ENCODE data around the gene LHX3.
"Not testable (repeated sequence)": the region's sequence is repeated elsewhere in the genome, so short reads cannot be mapped to it uniquely, and the experiment has no call there.

The LHX3 gene

GRCh38 chr9:136157477-136158265 lies 47.3 kb downstream of the LHX3 start:
- ATAC-seq: no peak
- Mint-ChIP-seq H3K27me3 (peaks cover 67% of the 10 kb centered on the region), H3K27ac (no peak overlapping the region), H3K4me1 (no peaks in the 10 kb centered on the region), H3K4me3 (no peak overlapping the region), H3K36me3 (no peaks in the 10 kb centered on the region), H3K9me3 (no peaks in the 10 kb centered on the region)

DNA sequence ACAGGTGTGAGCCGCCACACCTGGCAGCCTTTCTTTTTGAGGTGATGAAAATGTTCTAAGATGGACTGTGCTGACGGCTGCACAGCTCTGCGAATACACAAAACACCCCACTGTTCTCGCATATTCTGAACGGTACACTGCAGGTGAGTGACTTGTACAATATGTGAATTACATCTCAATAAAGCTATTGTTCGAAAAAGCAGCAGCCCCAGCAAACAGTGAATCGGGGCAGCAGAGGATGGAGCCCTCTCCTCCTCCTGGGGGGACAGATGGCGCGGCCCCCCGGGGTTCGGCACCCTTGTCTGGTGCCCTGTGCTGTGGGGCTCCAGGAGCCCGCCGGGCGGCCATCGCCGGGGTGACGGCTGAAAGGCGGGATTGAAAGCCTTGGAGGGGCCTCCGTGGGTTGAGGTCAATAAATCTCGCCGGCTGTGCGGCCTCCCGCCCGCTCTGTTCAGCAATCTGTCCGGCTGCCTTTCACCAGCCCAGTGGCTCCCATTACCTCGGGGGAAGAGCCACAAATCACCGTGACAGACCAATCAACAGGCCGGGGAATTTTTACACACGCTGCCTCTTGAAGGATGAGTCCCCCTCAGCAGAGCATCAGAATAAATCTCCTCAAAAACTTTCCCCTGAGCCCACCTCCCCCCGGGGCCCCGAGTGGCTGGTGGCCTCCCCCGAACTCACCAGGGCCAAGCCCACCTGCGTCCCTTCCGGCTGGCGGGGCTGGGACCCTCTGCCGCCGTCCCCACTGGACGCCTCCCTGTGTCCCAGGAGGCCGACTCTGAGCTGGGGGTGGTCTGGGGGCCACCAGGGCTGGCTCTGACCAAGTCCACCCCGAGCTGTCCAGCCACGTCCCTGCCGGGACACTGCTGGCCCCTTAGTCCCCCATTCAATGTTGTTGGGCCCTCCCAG lies 48.5 kb downstream of the LHX3 start:
- H3K4me1 Mint-ChIP-seq: no peaks in the 10 kb centered on the region
- H3K9me3 Mint-ChIP-seq: no peaks in the 10 kb centered on the region
- H3K27ac Mint-ChIP-seq: no peak overlapping the region
- peaks cover 67% of the 10 kb centered on the region for H3K27me3 Mint-ChIP-seq
- ATAC-seq: no peak
- H3K4me3 Mint-ChIP-seq: no peak overlapping the region
- no peaks in the 10 kb centered on the region for H3K36me3 Mint-ChIP-seq

- Mint-ChIP-seq H3K27ac (no peak overlapping the region), H3K4me3 (no peak overlapping the region), H3K9me3 (no peaks in the 10 kb centered on the region), H3K4me1 (no peaks in the 10 kb centered on the region), H3K27me3 (peaks cover 63% of the 10 kb centered on the region), H3K36me3 (no peaks in the 10 kb centered on the region)
- ATAC-seq: no peak
Observed at GRCh38 chr9:136155576-136155975, 49.4 kb downstream of the LHX3 start.

DNA sequence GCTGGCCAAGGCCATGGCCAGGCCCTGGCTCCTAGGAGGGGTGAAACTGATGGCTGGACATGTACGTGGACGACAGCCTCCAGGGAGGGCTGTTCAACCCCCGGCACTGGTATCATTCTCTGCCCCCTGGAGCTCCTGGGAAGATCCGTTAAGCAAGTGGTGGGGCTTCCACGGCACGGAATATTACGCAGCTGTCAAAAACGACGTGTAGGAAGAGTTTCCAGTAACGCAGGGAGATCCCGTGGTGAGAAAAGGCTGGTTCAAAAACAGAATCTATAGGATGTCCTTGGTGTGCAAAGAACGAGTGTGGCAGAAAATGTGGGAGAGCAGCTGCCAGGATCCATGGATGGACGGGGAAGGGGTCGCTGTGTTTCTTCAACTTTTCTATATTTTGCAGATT lies 50.0 kb downstream of the LHX3 start:
- Mint-ChIP-seq H3K27me3 (peaks cover 57% of the 10 kb centered on the region), H3K27ac (no peak overlapping the region), H3K36me3 (no peaks in the 10 kb centered on the region), H3K4me3 (no peak overlapping the region), H3K9me3 (no peaks in the 10 kb centered on the region), H3K4me1 (no peaks in the 10 kb centered on the region)
- ATAC-seq: no peak

- no peak overlapping the region for H3K4me3 Mint-ChIP-seq
- peaks cover 46% of the 10 kb centered on the region for H3K27me3 Mint-ChIP-seq
- peak; percentile 2 for ATAC-seq
- H3K27ac Mint-ChIP-seq: no peak overlapping the region
- no peaks in the 10 kb centered on the region for H3K36me3 Mint-ChIP-seq
- no peaks in the 10 kb centered on the region for H3K9me3 Mint-ChIP-seq
- H3K4me1 Mint-ChIP-seq: no peaks in the 10 kb centered on the region
Observed at GRCh38 chr9:136153381-136154065, 51.4 kb downstream of the LHX3 start.

- no peaks in the 10 kb centered on the region for H3K36me3 Mint-ChIP-seq
- H3K27ac Mint-ChIP-seq: no peak overlapping the region
- H3K4me1 Mint-ChIP-seq: no peaks in the 10 kb centered on the region
- no peak overlapping the region for H3K4me3 Mint-ChIP-seq
- H3K27me3 Mint-ChIP-seq: peaks cover 51% of the 10 kb centered on the region
- ATAC-seq: no peak
- H3K9me3 Mint-ChIP-seq: no peaks in the 10 kb centered on the region
Observed at GRCh38 chr9:136152931-136153330, 52.0 kb downstream of the LHX3 start.

GRCh38 chr9:136152543-136152866 lies 52.4 kb downstream of the LHX3 start:
- H3K4me1 Mint-ChIP-seq: no peaks in the 10 kb centered on the region
- no peak for ATAC-seq
- H3K27me3 Mint-ChIP-seq: peaks cover 46% of the 10 kb centered on the region

DNA sequence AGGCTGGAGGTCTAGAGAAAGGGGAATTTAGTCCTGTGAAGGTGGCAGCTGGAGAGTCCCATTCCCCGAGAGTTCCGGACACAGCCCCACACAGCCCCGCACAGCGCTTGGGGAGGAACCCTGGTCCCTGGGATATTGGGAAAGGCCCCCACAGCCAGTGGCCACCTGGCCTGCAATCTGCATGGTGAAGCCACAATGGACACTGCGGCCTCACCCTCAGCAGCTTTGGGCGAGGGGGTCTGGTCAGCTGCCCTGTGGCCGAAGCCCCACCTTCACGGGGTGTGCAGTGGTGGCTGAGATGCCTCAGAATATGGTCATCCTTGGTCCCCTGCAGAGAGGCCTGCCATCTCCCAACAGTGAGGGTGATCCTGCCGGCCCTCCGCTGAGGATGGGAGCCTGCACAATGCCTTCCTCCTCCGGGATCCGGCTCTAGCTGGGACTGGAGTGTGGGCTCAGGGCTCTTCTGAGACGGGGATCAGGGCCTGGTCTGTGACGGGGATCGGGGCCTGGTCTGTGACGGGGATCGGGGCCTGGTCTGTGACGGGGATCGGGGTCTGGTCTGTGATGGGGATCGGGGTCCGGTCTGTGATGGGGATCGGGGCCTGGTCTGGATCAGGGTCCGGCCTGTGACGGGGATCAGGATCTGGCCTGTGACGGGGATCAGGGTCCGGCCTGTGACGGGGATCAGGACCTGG lies 52.9 kb downstream of the LHX3 start:
- no peak overlapping the region for H3K27ac Mint-ChIP-seq
- H3K27me3 Mint-ChIP-seq: peaks cover 41% of the 10 kb centered on the region
- no peaks in the 10 kb centered on the region for H3K4me1 Mint-ChIP-seq
- no peak for ATAC-seq
- H3K36me3 Mint-ChIP-seq: no peaks in the 10 kb centered on the region
- no peaks in the 10 kb centered on the region for H3K9me3 Mint-ChIP-seq
- H3K4me3 Mint-ChIP-seq: no peak overlapping the region

More at GRCh38 chr9:136152543-136152866, 52.4 kb downstream of the LHX3 start:
- H3K36me3 Mint-ChIP-seq: no peaks in the 10 kb centered on the region
- H3K9me3 Mint-ChIP-seq: no peaks in the 10 kb centered on the region
- no peak overlapping the region for H3K27ac Mint-ChIP-seq
- H3K4me3 Mint-ChIP-seq: no peak overlapping the region

DNA sequence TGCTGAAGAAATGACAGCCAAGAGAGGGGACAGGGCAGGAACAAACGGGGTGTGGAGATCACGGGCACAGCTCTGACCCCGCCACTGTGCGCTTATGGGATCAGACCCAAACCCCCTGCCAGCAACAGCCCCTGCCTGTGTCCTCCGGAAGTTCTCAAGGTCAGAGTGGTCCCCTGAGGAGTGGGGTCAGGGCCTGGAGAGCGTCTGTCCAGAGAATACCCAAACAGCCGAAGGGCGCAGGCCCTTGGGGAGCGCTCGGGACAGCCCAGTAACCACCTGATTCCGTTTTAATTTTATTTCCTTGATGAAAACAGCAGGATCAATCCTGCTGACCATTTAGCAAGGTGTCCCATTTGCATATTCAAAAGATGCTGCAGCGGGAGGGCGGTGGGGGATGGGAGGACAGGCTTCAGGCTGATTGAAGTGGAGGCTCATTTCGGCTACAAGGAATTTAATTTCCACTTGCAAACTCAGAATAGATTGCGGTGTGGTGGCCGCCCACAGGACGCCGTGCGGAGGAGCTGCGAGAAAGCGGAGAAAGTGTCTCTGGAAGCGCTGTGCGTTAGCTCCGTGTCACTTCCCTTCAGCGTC lies 53.6 kb downstream of the LHX3 start:
- ATAC-seq: no peak
- no peaks in the 10 kb centered on the region for H3K9me3 Mint-ChIP-seq
- no peaks in the 10 kb centered on the region for H3K36me3 Mint-ChIP-seq
- H3K4me1 Mint-ChIP-seq: no peaks in the 10 kb centered on the region
- peaks cover 42% of the 10 kb centered on the region for H3K27me3 Mint-ChIP-seq
- H3K27ac Mint-ChIP-seq: no peak overlapping the region
- no peak overlapping the region for H3K4me3 Mint-ChIP-seq

DNA sequence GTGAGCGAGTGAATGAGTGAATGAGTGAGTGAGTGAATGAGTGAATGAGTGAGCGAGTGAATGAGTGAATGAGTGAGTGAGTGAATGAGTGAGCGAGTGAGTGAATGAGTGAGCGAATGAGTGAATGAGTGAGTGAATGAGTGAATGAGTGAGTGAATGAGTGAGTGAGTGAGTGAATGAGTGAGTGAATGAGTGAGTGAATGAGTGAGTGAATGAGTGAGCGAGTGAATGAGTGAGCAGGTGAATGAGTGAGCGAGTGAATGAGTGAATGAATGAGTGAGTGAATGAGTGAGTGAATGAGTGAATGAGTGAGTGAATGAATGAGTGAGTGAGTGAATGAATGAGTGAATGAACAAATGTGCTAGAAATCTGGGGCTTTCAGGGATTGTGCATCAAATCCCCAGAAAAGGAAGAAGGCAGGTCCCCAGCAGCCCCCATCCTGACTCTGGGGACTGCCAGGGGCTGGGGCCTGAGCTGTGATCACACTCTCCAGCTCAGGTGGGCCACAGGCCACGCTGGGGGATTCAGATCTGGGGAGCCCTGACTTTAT lies 54.2 kb downstream of the LHX3 start:
- peaks cover 43% of the 10 kb centered on the region for H3K27me3 Mint-ChIP-seq
- H3K4me1 Mint-ChIP-seq, ATAC-seq, H3K9me3 Mint-ChIP-seq, H3K36me3 Mint-ChIP-seq, H3K4me3 Mint-ChIP-seq, H3K27ac Mint-ChIP-seq: not testable (repeated sequence)

DNA sequence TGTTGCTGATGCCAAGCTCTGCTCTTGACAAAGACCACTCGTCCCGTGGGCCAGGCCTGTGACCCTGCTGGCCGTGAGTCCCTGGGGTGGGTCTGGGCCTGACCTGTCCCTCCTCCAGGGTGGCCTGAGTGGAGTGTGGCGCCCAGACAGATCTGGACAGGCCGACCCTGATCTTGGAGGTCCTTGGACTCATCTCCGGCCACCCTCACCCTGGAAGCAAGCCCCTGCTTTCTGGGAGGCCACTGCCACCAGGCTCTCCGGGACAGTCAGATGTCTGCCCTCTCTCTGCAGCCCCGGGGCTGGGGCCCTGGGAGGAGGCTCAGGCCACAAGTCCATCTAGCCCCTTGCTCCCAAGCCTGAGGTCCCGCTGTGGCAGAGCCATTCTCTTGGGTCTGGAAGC lies 55.1 kb downstream of the LHX3 start:
- Mint-ChIP-seq H3K27me3 (peaks cover 43% of the 10 kb centered on the region), H3K4me1 (no peaks in the 10 kb centered on the region), H3K4me3 (no peak overlapping the region), H3K9me3 (no peaks in the 10 kb centered on the region), H3K36me3 (no peaks in the 10 kb centered on the region), H3K27ac (no peak overlapping the region)
- no peak for ATAC-seq

GRCh38 chr9:136149337-136149736 lies 55.6 kb downstream of the LHX3 start:
- Mint-ChIP-seq H3K27ac (no peak overlapping the region), H3K27me3 (peaks cover 43% of the 10 kb centered on the region), H3K4me3 (no peak overlapping the region), H3K9me3 (no peaks in the 10 kb centered on the region), H3K36me3 (no peaks in the 10 kb centered on the region), H3K4me1 (no peaks in the 10 kb centered on the region)
- ATAC-seq: no peak

DNA sequence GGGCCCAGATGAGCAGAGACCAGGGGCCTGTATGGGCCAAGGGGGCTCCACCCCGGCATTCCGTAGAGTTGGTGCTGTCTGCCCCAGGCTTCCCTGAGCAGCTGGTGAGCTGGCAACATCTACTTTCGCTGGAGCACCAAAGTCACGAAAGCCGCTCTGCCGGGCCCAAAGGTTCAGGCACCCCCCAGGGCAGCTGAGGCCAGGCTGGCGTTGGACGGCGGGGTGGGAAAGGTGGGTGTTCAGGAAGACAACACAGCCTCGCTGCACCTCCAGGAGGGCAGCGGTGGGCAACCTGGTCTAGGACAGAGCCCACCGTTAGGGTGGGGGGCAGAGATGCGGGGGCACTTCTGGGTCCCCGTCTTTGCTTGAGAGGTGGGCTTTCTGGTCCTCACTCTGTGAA lies 56.2 kb downstream of the LHX3 start:
- ATAC-seq: no peak
- H3K9me3 Mint-ChIP-seq: no peaks in the 10 kb centered on the region
- no peak overlapping the region for H3K4me3 Mint-ChIP-seq
- H3K4me1 Mint-ChIP-seq: no peaks in the 10 kb centered on the region
- H3K27me3 Mint-ChIP-seq: peaks cover 43% of the 10 kb centered on the region
- H3K27ac Mint-ChIP-seq: no peak overlapping the region
- no peaks in the 10 kb centered on the region for H3K36me3 Mint-ChIP-seq

DNA sequence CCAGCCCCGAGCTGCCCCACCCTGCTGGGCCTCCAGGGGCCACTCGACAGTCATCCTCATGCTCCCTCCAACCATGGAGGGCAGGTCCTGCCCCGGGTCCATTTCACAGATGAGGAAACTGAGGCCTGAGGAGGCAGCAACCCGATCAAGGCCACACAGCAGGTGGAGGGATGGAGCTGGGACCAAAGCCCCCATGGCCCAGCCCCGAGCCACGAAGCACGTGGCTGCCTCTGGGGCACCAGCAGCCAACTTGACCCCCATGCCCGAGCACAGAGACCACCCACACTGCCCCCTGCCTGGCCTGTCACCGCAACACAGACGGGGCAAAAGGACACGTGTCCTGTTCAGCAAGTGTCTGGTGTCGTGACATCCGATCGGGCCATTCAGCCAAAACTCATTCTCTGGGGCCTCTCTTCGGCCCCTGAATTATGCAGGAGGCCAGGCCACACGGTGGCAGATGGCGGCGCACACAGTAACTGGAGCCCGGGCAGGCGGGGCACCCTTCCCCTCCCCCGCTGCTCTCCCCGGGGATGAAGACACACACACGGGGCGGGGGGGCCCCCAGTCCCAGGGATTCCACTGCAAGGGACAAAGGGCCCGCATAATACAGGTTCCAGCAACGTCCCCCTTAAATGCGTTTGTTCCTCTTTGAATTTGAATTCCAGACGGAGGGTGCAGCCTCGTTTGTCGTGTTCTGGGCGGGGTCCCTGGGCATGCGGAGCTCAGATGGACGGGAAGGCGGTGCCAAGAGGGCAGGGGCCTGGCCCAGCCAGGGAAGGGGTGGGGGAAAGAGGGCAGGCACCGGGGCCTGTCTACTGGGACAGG lies 56.8 kb downstream of the LHX3 start:
- no peak overlapping the region for H3K27ac Mint-ChIP-seq
- no peak for ATAC-seq

More for the DNA sequence above, 56.8 kb downstream of the LHX3 start:
- H3K27me3 Mint-ChIP-seq: peaks cover 42% of the 10 kb centered on the region
- H3K4me1 Mint-ChIP-seq: no peaks in the 10 kb centered on the region
- no peaks in the 10 kb centered on the region for H3K9me3 Mint-ChIP-seq
- no peaks in the 10 kb centered on the region for H3K36me3 Mint-ChIP-seq
- H3K4me3 Mint-ChIP-seq: no peak overlapping the region
